GM19463 (cell line): ENCODE data around the gene TSHR.
A peak's percentile ranks its signal among the peaks of the same experiment; 100 is the strongest.
"Not testable (repeated sequence)": the region's sequence is repeated elsewhere in the genome, so short reads cannot be mapped to it uniquely, and the experiment has no call there.

ENCODE experiments used
- ATAC-seq: cut with Tn5 transposase; IDR thresholded peaks from one replicate; pipeline ENCODE4 v1.9.1; 2021; ENCODE audit warnings: mild to moderate bottlenecking, moderate library complexity; ENCODE audit not compliant: unreplicated experiment

The TSHR gene

DNA sequence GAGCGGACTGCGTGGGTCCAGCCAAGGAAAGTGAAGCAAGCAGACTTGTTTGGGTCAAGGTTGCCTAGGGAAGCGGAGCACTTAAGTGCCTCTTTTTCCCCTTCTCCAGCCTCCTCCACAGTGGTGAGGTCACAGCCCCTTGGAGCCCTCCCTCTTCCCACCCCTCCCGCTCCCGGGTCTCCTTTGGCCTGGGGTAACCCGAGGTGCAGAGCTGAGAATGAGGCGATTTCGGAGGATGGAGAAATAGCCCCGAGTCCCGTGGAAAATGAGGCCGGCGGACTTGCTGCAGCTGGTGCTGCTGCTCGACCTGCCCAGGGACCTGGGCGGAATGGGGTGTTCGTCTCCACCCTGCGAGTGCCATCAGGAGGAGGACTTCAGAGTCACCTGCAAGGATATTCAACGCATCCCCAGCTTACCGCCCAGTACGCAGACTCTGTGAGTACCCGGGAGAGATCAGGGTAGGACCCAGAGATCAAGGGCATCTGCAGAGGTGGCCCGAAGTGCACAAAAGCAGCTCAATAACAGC lies at the start of gene TSHR:
Gene TSHR, plus strand, starts transcription at position 206 of the 526 bp plus-strand sequence. Its CDS starts 60 bp downstream, at position 266.
- no peak for ATAC-seq

GRCh38 chr14:80906336-80906735 lies 49.1 kb upstream of the TSHR start:
- ATAC-seq: no peak

DNA sequence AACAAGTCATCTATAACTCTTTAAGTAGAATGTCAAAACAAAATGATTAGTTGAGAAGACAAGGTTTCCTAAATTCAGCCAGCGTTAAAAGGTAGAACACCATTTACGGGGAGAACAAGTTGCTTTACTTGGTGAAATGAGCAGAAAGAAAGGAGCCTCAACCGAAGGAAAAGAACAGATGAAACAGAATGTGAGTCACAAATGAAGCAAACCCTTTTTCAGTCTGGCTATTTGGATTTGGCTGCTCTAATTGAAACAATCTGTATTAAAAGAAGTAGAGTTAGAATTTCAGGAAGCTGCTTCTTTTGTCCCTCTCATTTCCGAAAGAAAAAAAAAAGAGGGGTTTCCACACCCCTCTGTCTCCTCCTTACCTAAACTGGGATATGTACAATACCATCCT lies 48.5 kb upstream of the TSHR start:
- no peak for ATAC-seq

- ATAC-seq: not testable (repeated sequence)
Measured at GRCh38 chr14:80912013-80912412, 43.4 kb upstream of the TSHR start.

DNA sequence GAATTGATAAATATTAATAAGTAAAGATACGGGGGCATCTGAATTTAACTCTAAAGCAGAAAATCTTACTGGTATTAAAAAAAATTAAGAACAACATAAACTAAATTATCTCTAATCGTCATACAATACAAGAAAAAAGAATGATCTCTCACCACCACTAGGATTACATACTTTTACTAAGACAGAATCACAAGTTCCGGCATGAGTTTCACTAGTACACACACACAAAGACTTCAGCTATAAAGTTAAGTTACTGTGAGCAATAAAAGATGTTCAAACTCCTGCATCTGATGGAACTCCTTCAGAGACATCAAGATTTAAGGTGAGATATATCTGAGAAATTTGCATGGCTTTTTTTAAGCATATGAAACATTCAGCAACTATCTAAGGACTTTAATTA lies 35.8 kb upstream of the TSHR start:
- ATAC-seq: no peak

DNA sequence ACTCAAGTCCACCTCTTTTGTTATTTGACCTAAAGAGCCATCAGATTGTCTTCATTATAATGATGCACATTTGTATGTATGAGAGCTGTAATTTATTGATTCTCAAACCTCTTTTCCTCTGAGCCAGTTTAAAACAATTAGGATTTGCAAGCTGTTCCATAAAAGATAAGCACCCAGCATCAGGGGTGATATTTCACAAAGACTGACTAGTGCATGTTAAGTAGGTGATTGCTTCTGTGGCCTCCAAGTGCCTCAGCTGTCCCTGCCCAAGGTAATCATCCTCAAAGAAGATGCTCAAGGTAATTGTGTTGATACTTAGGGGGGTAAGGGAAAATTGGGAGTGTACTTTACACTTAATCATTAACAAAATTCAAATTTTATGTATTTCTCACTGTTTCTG lies 32.1 kb upstream of the TSHR start:
- ATAC-seq: no peak

GRCh38 chr14:80924365-80925103 lies 30.9 kb upstream of the TSHR start:
- ATAC-seq: no peak

- ATAC-seq: no peak
Measured at GRCh38 chr14:80926397-80927082, 28.9 kb upstream of the TSHR start.

DNA sequence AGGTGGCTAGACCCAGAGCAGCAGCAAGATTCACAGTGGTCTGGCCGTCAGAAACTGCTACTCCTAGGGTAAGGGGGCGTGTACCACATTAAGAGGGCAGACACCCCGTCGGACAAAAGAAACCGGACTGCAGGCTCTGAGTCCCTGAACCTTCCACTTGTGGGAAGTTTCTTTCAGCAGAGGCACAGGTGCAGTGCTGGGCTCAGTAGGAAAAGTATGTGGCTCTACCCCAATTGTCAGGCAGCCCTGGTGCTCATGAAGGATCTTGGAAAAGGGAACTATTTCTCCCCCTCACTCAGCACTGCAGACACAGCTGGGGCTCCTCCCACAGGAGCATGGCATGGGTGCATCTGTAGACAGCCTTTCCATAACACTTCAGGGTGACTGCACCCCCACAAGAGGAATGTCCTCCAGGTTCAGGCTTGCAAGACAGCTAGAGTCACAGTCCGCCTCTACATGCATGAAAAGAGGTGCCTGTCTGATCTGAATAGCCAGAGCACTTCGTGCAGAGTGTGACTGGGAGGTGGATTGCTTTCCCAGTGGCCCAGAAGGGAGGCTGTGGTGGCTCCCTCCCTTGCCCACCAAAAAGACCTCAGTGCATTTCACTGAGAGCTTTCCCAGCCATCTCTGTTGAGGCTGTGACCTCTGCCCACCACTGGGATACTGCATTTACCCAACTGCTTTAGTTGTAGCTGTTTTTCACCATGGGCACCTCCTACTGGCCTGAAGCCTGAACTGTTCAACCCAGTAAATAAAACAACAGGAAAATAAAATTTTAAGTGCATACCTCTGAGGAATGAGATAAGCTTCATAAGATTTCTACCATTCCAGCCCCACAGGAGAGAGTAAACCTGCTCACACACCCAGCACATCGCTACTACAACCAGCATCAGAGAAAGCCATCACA lies 28.1 kb upstream of the TSHR start:
- no peak for ATAC-seq

- ATAC-seq: no peak
Measured at GRCh38 chr14:80930095-80930494, 25.3 kb upstream of the TSHR start.

DNA sequence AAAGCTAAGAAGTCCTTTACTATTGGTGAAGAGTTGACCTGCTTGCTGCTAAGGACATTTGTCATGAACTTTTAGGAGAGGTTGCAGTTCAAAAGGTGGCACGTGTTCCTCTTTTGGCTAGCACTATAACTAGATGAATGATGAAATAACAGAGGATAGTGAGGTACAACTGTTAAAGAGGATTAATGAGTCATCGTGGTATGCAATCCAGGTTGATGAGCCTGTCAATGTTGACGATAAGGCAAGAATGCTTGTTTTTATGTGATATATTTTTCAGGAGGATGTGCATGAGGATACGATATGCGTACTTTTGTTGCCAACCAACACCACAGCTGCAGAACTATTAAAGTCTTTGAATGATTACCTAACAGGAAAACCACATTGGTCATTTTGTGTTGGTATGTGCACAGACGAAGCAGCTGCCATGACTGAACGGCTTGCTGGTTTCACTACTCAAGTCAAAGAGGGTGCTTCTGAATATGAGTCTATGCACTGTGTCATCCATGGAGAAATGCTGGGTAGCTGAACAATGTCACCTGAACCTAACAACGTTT lies 24.5 kb upstream of the TSHR start:
- ATAC-seq: peak; percentile 97

GRCh38 chr14:80933282-80933681 lies 22.1 kb upstream of the TSHR start:
- no peak for ATAC-seq

GRCh38 chr14:80933686-80934085 lies 21.7 kb upstream of the TSHR start:
- ATAC-seq: no peak

DNA sequence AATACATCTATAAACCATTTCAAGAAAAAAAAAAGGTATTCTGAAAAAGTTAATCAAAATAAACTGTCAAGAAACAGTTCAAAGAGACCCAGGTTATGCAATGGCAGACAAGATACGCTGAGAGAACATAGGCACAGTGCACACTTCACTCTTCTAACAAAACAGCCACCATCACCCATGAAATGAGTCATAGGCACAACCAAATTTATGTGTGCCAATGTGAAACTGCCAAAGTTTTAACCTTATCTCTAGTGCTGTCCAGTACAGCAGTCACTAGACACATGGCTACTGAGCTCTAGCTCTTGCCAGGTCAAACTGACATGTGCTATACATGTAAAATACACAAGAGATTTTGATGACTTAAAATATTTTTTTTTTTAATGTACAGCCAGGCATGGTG lies 15.3 kb upstream of the TSHR start:
- peak; percentile 19 for ATAC-seq

GRCh38 chr14:80941241-80942185 lies 13.9 kb upstream of the TSHR start, which contains the start of gene CEP128:
CEP128 (minus strand) TSS chr14:80941738.
- peak; percentile 97 for ATAC-seq

- peak; percentile 7 for ATAC-seq
Measured at GRCh38 chr14:80942191-80942600, 13.2 kb upstream of the TSHR start.

- no peak for ATAC-seq
Measured at GRCh38 chr14:80944861-80945617, 10.4 kb upstream of the TSHR start.

DNA sequence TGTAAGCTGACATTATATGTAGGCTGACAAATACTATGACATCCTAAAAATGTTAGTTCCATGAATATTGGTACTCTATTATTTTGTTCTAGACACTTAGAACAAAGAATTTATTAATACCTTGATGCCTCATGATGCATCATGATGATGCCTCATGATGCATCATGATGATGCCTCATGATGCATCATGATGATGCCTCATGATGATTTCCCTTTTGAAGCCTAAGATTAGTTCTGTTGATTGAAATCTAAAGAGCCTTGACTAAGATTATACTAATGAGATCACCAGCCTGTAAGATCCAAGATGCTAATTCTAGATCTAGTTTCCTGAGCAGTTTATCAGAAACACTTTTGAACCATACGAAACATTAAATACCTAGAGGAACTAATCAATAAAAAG lies 9.2 kb upstream of the TSHR start:
- ATAC-seq: no peak

DNA sequence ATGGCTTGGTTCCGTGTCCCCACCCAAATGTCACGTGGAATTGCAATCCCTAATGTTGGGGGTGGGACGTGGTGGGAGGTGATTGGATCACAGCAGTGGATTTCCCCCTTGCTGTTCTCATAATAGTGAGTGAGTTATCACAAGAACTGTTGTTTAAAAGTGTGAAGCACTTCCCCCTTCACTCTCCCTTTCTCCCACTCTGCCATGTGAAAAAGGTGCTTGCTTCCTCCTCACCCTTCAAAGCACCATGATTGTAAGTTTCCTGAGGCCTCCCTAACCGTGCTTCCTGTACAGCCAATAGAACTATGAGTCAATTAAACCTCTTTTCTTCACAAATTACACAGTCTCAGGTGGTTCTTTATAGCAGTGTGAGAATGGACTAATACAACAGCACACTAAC lies 8.6 kb upstream of the TSHR start:
- no peak for ATAC-seq
